Colonic mucosa (tissue), 4 donors: ENCODE measurements around the gene UQCRQ. TPM values are rescaled to one million over a fixed set of nuclear protein-coding genes. Genes with fewer than 3 reads are reported as not detected.
A peak's percentile ranks its signal among the peaks of the same experiment; 100 is the strongest.

Source experiments
- DNase-seq: peaks from one replicate; pipeline ENCODE4 v3.0.0-alpha.2; 2020
- H3K27ac ChIP-seq: fragments of 200-600 bp; one replicate; pipeline ENCODE4 v1.8.0; 2021
- H3K27me3 ChIP-seq: fragments of 200-600 bp; one replicate; pipeline ENCODE4 v1.8.0; 2021
- H3K36me3 ChIP-seq: fragments of 200-600 bp; one replicate; pipeline ENCODE4 v1.8.0; 2021
- H3K4me1 ChIP-seq: fragments of 200-600 bp; one replicate; pipeline ENCODE4 v1.8.0; 2021; ENCODE audit warnings: mild to moderate bottlenecking
- H3K4me3 ChIP-seq: fragments of 200-600 bp; one replicate; pipeline ENCODE4 v1.8.0; 2021
- H3K9ac ChIP-seq, 2 donors: one replicate each; pipeline ENCODE4 v1.7.0; 2013; ENCODE audit warnings: control low read depth in 2 of 2, low read depth in 2 of 2, low read length in 2 of 2
- H3K9me3 ChIP-seq: fragments of 200-600 bp; one replicate; pipeline ENCODE4 v1.8.0; 2021
- intact Hi-C: fragments of 100-400 bp; cut with DNase I; formaldehyde crosslinking; loops from one replicate; pipeline ENCODE4 v1.14.1; 2022
- total RNA-seq, 2 donors: library from RNA; stranded (reverse); fragmentation: NEBNext Ultra II Directional in 1 of 2; extraction: Animal tissue kit (Norgen Biotek cat#: 25700) in 1 of 2; gene quantifications; one replicate each; pipeline ENCODE4 v1.2.1, GENCODE V29; 2021
- TF ChIP-seq, protein P1 (sequence below): fragments of 200-600 bp; IDR thresholded peaks from one replicate; pipeline ENCODE4 v1.8.0; 2022; ENCODE audit warnings: antibody characterized with exemption, mild to moderate bottlenecking
- donor health status: healthy.
- donor health status: DM: no; HTN: no; CAD: no.
- donor health status: DM: no; HTN: no; CAD: no.

Gene UQCRQ
- total RNA-seq, 2 donors from 2014 or later = 885 to 920 TPM

DNA sequence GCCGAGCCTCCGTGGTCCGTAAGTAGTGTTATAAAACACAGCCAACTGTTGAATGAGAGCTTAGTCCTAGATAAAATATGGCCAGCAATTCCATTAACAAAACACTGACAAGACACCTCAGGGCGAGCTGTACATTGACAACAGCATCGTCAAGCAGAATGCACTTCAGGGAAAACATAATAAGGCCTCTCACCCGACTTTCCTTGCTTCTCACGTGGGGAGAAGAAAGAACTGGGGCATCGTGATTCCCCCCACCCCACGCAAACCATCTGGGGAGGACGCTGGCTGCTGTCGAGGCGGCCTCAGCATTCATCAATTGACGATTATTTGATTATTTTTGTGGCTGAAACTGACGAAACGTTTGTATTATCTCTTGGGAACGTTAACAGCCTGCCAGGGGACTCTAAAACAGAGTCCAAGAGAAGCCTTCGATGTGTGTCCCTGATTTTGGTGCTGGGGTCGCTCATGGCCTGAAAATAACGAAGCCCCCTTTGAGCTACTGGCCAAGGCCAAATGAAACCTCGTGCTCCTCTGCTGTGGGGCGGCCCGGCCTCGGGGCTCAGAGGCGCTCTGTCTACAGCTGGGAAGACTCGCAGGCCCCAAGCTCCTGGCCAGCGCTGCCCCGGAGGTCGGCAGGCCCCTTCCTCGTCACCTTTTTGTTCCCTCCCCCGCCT, 637 bp upstream of the UQCRQ start:
- Histone ChIP-seq H3K27me3 (no peaks in the 10 kb centered on the region), H3K27ac (peak overlapping the region; percentile 83), H3K9me3 (no peaks in the 10 kb centered on the region), H3K36me3 (no peaks in the 10 kb centered on the region), H3K4me3 (peak overlapping the region; percentile 72), H3K4me1 (peaks cover 7% of the 10 kb centered on the region), H3K9ac (peak overlapping the region; percentile 67 to 70)
- no peak for DNase-seq
- TF ChIP-seq, protein P1, sequence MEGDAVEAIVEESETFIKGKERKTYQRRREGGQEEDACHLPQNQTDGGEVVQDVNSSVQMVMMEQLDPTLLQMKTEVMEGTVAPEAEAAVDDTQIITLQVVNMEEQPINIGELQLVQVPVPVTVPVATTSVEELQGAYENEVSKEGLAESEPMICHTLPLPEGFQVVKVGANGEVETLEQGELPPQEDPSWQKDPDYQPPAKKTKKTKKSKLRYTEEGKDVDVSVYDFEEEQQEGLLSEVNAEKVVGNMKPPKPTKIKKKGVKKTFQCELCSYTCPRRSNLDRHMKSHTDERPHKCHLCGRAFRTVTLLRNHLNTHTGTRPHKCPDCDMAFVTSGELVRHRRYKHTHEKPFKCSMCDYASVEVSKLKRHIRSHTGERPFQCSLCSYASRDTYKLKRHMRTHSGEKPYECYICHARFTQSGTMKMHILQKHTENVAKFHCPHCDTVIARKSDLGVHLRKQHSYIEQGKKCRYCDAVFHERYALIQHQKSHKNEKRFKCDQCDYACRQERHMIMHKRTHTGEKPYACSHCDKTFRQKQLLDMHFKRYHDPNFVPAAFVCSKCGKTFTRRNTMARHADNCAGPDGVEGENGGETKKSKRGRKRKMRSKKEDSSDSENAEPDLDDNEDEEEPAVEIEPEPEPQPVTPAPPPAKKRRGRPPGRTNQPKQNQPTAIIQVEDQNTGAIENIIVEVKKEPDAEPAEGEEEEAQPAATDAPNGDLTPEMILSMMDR = no peak
- intact Hi-C loops = loop anchor here (5.0 kb wide), 1 partner anchor 34 kb away; the partner anchor contains the start of gene SHROOM1

DNA sequence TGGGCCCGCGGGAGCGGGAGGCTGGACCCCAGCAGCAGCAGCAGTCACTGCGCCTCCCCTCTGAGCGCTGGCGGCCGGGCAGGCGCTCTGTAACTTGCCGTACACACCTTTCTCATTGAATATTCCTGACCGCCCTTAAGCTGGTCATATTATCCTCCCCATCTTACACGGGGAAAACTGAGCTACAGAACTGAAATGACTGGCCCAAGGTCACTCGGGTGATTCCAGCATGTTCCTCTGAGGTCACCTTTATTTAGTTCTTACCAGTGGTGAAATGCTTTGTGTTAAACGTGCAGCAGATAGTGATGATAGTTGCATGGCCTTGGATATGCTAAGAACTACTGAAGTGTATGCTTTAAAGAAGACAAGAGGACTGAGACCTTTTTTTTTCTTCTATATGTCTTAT, 607 bp downstream of the UQCRQ start:
- Histone ChIP-seq H3K9ac (peak overlapping the region; percentile 70 to 94), H3K4me1 (peaks cover 7% of the 10 kb centered on the region), H3K36me3 (no peaks in the 10 kb centered on the region), H3K9me3 (no peaks in the 10 kb centered on the region), H3K4me3 (peak overlapping the region; percentile 72), H3K27ac (peak overlapping the region; percentile 83), H3K27me3 (no peaks in the 10 kb centered on the region)
- TF ChIP-seq, protein P1 = no peak
- intact Hi-C loops = loop anchor here (5.0 kb wide), 1 partner anchor 35 kb away; the partner anchor contains the start of gene SHROOM1
- DNase-seq = no peak

DNA sequence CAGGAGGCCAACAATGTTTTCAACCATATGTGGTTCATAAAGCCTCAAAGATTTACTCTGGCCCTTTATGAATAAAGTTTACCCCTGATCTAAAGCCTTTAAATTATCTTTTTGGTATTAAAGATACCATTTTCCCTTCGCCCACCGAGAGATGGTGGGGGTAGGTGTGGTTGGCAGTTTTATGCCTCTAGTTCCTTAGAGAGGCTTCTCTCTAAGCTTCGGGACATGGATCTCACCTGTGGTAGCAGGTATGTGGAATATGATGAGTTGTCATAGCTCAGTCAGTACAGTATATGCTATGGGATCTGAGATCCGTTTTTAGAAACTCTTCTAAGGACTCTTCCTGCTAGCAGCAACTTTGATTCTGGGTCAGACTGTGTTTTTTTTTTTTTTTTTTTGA, 2.3 kb downstream of the UQCRQ start:
- intact Hi-C loops = loop anchor here (5.0 kb wide), 1 partner anchor 36 kb away; the partner anchor contains the start of gene SHROOM1
- Histone ChIP-seq H3K27ac (no peak overlapping the region), H3K4me3 (no peak overlapping the region), H3K9me3 (no peaks in the 10 kb centered on the region), H3K27me3 (no peaks in the 10 kb centered on the region), H3K4me1 (peaks cover 7% of the 10 kb centered on the region), H3K36me3 (no peaks in the 10 kb centered on the region), H3K9ac (no peak overlapping the region)
- no peak for DNase-seq
- TF ChIP-seq, protein P1 = no peak

DNA sequence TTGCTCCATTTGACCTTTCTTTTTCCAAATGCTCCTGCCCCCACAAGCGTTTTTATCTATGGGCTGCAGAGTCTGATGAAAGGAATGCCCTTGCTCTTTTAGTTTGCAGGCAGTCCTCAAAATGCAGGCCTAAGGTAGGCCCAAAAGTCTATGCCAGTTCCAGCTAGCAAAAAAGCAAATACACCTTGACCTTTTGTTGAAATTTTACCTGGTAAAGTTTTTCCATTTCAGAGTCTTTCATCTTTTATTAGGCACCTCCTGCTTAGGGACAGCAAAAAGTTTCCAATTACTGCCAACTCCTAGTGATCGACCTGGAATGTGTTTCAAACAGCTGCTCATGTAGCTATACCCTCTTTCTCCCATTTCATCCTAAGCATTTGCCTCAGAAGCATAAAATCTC, 4.4 kb downstream of the UQCRQ start:
- intact Hi-C loops = no loop called here

DNA sequence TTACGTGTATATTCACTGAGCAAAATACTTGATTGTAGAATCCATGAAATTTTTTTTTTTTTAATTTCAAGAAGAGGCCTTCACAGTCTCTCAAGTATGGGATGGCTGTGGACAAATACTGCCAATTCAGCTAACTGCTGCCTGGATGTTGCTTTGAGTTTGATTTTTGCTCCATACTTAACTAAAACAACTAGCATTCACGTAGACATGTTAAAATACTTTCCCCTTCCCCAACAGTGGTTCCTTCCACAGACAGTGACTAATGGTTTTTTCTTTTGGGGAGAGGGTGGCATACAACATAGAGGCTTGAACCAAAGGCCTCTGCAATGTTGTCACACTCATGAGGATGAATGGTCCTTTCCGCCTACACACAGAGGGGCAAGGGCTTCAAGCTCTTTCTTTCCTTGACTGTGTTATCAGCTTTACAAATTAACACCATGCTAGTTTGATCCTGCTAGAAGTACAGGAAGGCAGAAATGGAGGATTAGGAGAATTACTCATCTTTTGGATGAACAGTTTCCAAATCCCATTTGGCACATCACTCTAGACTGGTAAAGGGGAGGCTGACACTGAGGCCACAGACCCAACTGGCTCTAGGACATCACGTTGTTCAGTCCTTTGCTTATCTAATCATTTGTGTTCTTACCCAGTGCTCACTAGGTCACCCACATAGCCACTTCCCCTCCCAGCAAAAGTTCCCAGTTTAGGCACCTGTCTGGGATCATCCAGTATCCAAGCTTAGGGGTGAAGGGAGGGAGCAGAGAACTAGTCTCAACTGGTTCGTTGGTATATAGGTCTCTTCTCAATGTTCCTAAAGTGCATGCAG, 5.2 kb downstream of the UQCRQ start:
- Histone ChIP-seq H3K4me3 (no peak overlapping the region), H3K36me3 (no peaks in the 10 kb centered on the region), H3K27me3 (no peaks in the 10 kb centered on the region), H3K4me1 (peaks cover 7% of the 10 kb centered on the region), H3K27ac (no peak overlapping the region), H3K9me3 (no peaks in the 10 kb centered on the region), H3K9ac (no peak overlapping the region)
- intact Hi-C loops = no loop called here
- TF ChIP-seq, protein P1 = no peak
- no peak for DNase-seq

More for the DNA sequence above, 4.4 kb downstream of the UQCRQ start:
- Histone ChIP-seq H3K4me3 (no peak overlapping the region), H3K9ac (no peak overlapping the region), H3K27me3 (no peaks in the 10 kb centered on the region), H3K36me3 (no peaks in the 10 kb centered on the region), H3K9me3 (no peaks in the 10 kb centered on the region), H3K27ac (no peak overlapping the region), H3K4me1 (peaks cover 7% of the 10 kb centered on the region)
- DNase-seq = no peak
- TF ChIP-seq, protein P1 = no peak
